Loucy (cell line): Measurements from ENCODE around the gene SFSWAP.

ENCODE experiments used
- CTCF ChIP-seq: fragments of 200-600 bp; sonication (generic); conservative IDR thresholded peaks from 2 replicates; pipeline ENCODE4 v1.5.1; 2014; ENCODE audit warnings: mild to moderate bottlenecking, antibody characterized with exemption, low read length
- EZH2phosphoT487 ChIP-seq: fragments of 200-600 bp; IDR thresholded peaks from 2 replicates; pipeline ENCODE4 v1.6.1; 2018; ENCODE audit warnings: antibody characterized with exemption, mild to moderate bottlenecking, moderate library complexity, borderline replicate concordance

GRCh38 chr12:131810726-131811125 lies 99.8 kb downstream of the SFSWAP start:
- TF ChIP-seq CTCF (no peak), EZH2phosphoT487 (no peak)
